NOMO-1 (cell line): ENCODE measurements around the gene ADRB2.

ENCODE experiments used
- DNase-seq, 2 experiments: peaks; one replicate each; lab custom pipeline; 2025; ENCODE audit not compliant: unreplicated experiment in 2 of 2; lab: John Stamatoyannopoulos, UW

Gene ADRB2

DNA sequence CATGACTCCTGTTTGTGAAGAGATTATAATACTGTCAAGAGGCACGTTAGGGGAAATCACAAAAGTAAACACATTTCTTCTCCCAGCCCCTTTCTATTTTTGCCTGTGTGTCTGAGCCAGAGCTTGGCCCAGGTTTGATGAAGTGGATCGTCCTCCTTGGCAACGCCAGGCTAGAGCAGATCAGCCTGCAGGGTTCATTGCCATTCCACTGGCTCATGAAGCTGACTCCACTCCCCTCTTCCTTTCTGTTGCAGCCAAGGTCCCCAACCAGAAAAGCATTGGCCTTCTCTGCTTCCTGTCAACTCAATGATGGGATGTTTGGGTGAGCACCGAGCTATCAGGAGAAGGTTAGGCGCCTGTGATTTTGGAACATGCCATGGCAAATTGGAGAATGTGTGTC is 3.3 kb downstream of the ADRB2 start:
- no peak for DNase-seq

GRCh38 chr5:148830211-148830610 is 3.8 kb downstream of the ADRB2 start:
- DNase-seq: no peak

DNA sequence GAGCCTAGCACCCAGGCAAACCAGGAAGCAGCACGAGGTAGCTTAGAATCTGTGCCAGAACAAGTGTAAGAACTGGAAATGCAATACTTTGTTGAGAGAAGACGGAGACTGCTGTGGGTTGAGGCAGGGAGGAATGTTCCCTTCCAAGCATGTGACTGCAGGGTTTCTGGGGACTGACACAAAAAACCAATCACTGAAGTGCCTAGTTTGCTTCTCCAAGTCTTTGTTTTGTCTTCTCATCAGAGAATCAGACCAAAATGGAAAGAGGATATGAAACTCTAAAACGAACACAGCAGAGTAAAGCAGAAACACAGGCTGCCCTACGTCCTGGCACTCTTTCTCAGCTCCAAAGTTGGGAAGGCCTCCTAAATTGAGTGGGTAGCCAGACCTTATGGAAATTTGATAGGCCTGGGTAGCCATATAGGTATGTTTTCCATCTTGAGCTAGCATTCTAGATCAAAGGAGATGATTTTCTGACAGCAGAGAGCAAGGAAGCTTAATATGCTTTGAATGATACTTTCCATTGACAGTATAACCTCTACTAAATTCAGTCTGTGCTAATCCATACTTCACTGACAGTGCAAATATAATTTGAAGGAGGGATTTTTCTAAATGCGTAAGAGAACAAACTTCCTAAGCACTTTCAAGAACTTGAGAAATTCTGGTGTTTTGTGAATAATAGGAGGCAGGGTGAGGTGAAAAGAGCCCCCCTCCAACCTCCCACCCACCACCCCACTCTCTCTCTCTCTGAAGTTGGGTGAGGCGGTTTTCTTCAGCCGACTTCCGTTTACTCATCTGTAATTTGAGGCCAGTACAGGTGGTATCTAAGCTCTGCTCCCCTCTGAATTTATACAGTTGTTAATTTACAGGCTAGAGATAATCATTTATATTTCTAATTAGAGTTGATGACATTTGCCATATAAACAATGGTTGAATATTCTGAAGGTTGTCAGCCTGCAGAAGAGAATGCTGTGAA is 5.5 kb downstream of the ADRB2 start:
- DNase-seq: peak; percentile 37 to 86

GRCh38 chr5:148833122-148833521 is 6.7 kb downstream of the ADRB2 start:
- peak in 1 of 2 experiments; percentile 26 for DNase-seq

DNA sequence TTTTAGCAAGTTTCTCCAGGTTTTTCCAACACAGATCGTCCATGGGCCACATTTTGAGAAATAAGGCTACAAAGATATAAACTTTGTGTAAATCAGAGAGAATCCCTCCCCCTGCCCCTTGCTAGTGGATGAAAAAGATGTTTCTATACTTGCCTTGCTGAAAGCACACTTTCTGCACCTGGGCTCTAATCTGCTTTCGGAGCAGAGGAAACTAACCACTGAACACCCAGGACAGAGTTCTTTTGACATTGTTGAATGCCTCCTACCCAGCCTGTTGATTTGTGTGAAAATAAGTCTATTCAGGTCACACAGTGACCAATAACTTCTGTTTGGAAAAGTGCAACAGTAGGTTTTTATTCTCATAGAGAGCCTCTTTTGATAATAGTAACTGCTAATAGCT is 7.5 kb downstream of the ADRB2 start:
- no peak for DNase-seq

DNA sequence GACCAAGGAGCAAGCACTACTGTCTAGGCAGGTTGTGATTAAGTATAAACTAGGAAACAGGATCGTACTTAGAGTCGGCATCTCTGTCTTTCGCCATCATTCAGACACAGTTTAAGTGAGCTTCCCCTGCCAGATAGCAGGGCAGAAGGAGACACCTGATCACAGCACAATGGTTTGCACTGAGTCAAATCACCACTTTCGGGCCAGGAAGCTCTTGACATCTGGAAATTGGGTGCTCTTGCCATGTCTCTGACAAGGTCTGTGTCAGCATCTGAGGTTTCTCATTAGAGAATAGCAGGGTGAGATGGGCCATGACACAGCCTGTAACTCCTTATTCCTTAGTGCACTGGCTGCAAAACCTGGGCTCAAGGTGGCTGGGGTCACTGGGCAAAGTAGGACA is 8.3 kb downstream of the ADRB2 start:
- no peak for DNase-seq

DNA sequence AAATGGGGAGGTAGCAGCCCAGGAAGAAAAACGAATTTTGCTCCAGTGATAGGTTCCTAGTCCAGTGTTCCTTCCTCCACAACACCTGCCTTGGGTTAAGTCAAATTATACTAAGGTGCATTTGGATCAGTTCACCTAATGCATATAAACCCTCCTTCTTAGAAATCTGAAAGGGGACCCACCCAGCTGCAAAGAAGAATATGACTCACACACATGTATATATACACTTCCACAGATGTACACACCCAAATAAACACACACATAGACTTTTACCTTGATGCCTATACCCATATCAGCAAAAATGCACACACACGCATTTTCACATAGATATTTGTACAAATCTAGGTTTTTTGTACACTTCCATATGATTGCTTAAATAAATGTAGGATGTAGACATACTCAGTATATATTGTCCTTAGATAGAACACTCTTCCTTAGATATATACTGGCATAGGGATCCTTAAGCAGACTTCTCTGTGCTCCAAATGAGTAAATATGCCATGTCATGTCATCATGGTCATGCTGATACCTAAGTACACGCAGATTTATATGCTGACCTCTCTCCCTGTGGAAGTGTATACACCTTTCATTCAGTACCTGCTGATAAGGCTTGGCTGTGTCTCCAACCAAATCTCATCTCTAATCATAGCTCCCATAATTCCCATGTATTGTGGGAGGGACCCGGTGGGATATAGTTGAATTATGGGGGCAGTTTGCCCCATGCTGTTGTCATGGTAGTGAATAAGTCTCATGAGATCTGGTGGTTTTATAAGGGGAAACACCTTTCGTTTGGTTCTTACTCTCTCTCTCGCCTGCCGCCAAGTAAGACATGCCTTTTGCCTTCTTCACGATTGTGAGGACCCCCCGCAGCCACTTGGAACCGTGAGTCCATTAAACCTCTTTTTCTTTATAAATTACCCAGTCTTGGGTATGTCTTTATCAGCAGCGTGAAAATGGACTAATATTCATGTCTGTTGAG is 10.2 kb downstream of the ADRB2 start:
- DNase-seq: no peak

GRCh38 chr5:148837383-148837782 is 11.0 kb downstream of the ADRB2 start:
- no peak for DNase-seq

- DNase-seq: no peak
These were observed 11.9 kb downstream of the ADRB2 start for GRCh38 chr5:148838357-148838756.

DNA sequence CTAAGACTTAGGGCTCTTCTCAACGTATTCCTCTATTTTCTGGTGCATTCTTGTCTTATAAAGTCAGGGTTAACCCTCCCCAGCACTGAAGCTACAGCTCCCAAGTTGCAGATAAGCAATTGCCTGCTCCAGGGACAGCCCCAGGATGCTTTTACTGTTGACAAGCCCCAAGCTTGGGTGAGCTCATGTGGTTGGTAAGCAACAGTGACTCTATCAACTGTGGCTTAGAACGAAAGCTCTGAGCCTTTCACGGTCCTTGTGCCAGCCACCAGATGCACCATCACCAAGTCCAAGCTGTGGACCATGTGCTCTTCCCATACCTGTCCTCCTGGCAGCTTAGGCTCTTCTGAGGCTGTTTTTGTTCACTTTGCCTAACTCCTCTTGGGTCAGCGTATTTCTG is 13.5 kb downstream of the ADRB2 start:
- DNase-seq: no peak

- no peak for DNase-seq
These were observed 14.1 kb downstream of the ADRB2 start for GRCh38 chr5:148840531-148840930.

GRCh38 chr5:148841519-148841918 is 15.1 kb downstream of the ADRB2 start:
- no peak for DNase-seq

DNA sequence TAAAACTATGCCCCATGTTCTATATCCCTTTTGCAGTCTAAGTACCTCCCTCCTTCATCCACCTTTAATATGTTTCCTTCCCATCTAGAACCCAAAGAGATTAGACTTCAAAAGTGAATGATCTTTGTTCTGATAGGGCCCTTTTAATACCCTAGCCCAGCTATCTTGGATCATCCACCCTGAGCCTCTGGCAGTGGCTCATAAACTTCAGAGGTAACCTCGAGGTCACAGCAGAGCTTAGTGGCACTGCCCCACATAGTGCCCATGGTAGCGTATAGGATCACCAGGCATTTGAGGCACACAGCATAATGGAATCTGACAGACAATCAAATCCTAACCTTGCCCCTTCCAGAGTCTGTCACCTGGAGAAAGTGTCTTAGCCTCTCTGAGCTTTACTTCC is 15.8 kb downstream of the ADRB2 start:
- DNase-seq: no peak

DNA sequence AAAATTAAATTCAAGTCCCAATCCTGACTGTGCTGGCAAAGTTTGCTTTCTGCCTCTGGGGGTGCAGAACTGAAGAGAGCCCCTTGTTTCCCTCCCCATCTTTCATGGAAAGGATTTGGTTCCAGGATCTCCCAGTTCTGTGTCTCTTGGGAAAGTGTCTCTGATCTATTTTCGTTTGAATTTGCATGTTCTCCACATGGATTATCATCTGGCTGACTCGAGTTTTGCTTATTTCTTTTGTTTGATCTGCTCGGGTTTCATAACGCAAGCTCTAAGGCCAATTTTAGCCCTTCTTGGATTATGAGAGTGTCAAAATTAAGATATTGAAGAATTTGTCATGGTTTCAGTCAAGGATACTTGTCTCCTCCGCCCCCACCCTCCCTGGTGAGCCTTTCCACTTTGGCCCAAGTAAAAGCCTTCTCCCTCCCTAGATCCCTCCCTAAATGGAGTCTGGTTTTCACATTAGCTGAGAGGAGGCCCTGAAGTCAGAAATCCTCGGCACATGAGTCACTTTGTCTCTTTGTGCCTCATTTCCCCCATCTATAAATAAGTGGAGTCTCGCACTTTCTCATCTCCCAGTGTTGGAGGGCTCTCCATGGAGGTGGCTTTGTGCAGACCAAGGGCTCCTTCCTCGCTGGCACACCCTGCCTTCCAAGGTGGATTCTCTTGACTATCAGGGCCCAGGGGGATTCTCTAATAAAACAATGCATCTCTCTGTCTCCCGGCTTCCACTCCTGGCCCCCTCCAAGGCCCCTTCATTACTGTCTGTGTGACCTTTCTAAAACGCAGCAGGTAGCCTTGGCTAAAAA is 17.3 kb downstream of the ADRB2 start:
- no peak for DNase-seq

DNA sequence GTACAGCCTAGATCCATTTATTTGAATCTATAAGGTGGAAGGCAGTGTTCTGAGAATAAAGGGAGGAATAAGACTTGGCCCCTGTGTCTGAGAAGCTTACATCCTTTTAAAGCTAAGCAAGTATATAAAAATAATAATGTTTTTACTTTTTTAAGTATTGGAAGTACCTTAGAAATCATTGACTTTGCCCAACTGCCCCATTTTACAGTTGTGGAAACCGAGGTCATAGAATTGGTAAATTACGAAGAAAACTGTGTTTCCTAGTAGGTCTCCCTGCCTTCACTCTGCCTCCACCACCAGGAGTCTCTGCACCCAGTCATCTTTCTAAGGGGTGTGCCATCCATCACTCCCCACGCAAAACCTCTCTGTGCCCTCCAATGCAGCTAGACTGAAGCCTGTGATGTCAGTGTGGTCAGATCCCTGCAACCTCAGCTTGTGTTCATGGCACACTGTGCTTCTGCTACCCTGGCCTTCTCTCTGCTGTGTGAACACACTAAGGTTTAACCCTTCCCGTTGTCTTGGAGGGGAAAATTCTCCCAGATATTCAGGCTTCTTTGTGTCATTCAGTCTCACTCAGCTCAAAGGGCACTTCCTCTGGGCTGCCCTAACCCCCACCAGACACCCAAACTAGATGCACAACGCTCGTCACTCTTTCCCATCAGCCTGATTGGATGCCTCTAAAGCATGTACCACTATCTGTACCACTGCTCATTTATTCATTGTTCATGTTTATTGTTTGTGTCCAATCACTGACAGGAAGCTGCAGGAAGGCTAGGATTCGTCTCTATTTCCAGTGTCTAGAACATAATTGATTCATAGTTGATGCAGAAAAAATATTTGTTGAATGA is 18.2 kb downstream of the ADRB2 start:
- DNase-seq: no peak

DNA sequence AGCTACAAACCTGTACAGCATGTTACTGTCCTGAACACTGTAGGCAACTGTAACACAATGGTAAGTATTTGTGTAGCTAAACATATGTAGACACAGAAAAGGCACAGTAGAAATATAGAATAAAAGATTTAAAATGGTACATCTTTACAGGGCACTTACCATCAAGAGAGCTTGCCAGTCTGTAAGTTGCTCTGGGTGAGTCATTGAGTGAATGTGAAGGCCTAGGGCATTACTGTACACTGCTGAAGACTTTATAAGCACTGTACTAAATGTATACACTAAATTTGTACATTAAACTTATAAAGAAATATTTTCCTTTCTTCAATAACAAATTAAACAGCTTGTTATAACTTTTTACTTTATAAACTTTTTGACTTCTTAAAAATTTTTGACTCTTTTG is 20.5 kb downstream of the ADRB2 start:
- no peak for DNase-seq

DNA sequence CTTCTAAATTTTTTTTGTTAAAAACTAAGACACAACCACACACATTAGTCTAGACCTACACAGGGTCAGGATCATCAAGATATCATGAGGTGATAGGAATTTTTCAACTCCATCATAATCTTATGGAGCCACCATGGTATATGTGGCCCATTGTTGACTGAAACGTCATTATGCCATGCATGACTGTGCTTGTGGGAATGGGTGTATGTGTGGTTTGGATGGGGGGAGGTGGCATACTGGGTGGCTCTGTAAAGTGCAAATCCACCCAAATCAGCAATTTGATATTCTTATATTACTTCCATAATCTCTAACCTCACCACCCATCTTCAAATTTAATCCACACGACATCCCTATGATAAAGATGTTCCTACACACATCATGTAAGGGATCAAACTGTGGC is 21.0 kb downstream of the ADRB2 start:
- DNase-seq: no peak

- DNase-seq: no peak
These were observed 22.1 kb downstream of the ADRB2 start for GRCh38 chr5:148848393-148849031.

GRCh38 chr5:148849461-148849860 is 23.1 kb downstream of the ADRB2 start:
- peak; percentile 32 to 81 for DNase-seq
